ENCODE measurements around the gene MAP2K2. TPM values are rescaled to one million over a fixed set of nuclear protein-coding genes. Genes with fewer than 3 reads are reported as not detected.

MAP2K2 gene
- total RNA-seq, 1 donor from 2014 or later = 154 TPM

DNA sequence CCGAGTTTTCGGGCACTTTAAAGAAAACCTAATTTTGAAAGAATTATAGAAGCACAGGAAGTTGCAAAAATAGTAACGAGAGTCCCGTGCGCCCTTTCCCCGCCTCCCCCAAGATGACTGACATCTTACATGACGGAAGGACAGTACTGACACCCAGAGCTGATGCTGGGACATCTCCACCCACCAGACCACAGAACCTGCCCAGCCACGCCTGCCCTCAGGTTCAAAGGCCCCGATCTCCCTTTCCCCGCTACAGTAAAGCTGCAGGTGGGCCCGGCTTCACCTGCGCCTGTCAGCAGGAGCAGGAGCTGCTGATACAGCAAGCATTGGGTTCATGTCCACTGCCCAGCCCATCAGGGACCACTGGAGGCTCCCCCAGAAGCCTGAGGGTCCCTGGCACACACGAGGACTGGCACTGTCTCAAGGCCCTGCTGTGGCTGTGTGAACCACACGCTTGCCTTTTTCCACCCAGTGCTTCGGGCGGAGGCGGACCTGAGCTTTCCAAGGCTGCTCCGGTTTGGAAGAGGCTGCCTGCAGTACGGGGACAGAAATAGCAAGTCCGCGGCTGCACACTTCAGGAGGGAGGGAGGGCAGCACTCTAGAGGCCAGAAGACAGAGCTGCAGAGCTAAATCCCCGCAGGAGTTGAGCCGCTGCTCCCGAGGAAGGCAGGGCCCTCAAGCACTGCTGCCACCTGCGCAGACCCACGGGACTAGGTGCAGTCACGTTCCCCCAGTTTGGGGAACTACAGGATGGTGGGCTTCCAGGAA, 8.7 kb downstream of the MAP2K2 start:
- Mint-ChIP-seq H3K27me3 (no peaks in the 10 kb centered on the region), H3K36me3 (ENCODE audit: insufficient read depth) (peaks cover 21% of the 10 kb centered on the region), H3K4me3 (ENCODE audit: low read depth) (no peak overlapping the region), H3K27ac (no peak overlapping the region), H3K9me3 (ENCODE audit: low read depth) (no peaks in the 10 kb centered on the region), H3K4me1 (ENCODE audit: low read depth) (no peaks in the 10 kb centered on the region)
- TF ChIP-seq, protein P1, sequence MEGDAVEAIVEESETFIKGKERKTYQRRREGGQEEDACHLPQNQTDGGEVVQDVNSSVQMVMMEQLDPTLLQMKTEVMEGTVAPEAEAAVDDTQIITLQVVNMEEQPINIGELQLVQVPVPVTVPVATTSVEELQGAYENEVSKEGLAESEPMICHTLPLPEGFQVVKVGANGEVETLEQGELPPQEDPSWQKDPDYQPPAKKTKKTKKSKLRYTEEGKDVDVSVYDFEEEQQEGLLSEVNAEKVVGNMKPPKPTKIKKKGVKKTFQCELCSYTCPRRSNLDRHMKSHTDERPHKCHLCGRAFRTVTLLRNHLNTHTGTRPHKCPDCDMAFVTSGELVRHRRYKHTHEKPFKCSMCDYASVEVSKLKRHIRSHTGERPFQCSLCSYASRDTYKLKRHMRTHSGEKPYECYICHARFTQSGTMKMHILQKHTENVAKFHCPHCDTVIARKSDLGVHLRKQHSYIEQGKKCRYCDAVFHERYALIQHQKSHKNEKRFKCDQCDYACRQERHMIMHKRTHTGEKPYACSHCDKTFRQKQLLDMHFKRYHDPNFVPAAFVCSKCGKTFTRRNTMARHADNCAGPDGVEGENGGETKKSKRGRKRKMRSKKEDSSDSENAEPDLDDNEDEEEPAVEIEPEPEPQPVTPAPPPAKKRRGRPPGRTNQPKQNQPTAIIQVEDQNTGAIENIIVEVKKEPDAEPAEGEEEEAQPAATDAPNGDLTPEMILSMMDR (IDR thresholded peaks at IDR 0.05; ENCODE audit: unreplicated experiment) = no peak
- no peak for DNase-seq (ENCODE audit: low spot score, unreplicated experiment)

GRCh38 chr19:4114181-4114580, 9.7 kb downstream of the MAP2K2 start:
- DNase-seq (ENCODE audit: low spot score, unreplicated experiment) = no peak
- H3K9me3 Mint-ChIP-seq (ENCODE audit: low read depth) = no peaks in the 10 kb centered on the region

DNA sequence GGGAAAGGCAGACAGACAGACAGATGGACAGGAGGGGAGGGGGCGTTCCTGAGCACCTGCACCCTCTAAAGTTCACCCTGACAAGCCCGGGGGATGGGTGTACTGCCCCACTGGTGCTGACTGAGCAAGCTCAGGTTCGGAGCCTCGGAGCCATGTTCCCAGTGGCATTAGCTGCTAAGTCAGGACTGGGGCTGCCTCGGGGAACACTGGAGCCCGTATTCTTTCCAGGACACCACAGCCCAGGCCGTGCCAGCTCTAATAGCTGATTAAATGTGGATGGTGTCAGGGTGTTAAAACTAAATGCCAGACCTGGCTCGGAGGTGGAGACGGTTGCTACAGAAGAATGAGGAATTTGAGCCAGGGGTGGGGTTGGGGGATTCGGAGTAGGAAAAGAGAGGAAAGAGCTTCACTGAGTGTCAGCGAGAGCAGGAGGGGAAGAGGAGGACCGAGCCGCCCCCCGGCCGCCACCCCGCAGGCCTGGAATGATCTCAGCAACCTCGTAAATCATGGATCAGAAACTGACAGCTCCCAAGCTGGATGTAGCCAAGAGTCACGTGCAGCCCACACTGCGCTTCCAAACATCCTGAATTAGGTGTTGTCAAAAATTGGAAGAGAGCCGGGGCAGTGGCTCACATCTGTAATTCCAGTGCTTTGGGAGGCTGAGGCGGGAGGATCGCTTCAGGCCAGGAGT, 10.4 kb downstream of the MAP2K2 start:
- TF ChIP-seq, protein P1 (IDR thresholded peaks at IDR 0.05; ENCODE audit: unreplicated experiment) = no peak
- DNase-seq (ENCODE audit: low spot score, unreplicated experiment) = no peak
- Mint-ChIP-seq H3K4me3 (ENCODE audit: low read depth) (no peak overlapping the region), H3K36me3 (ENCODE audit: insufficient read depth) (peaks cover 23% of the 10 kb centered on the region), H3K4me1 (ENCODE audit: low read depth) (no peaks in the 10 kb centered on the region), H3K27ac (peak overlapping the region; percentile 34), H3K27me3 (no peaks in the 10 kb centered on the region), H3K9me3 (ENCODE audit: low read depth) (no peaks in the 10 kb centered on the region)

More at GRCh38 chr19:4114181-4114580, 9.7 kb downstream of the MAP2K2 start:
- Mint-ChIP-seq H3K4me1 (ENCODE audit: low read depth) (no peaks in the 10 kb centered on the region), H3K27me3 (no peaks in the 10 kb centered on the region), H3K4me3 (ENCODE audit: low read depth) (no peak overlapping the region), H3K36me3 (ENCODE audit: insufficient read depth) (peaks cover 23% of the 10 kb centered on the region), H3K27ac (no peak overlapping the region)
- TF ChIP-seq, protein P1 (IDR thresholded peaks at IDR 0.05; ENCODE audit: unreplicated experiment) = no peak

GRCh38 chr19:4112367-4112766, 11.6 kb downstream of the MAP2K2 start:
- Mint-ChIP-seq H3K27ac (peak overlapping the region; percentile 20), H3K27me3 (no peaks in the 10 kb centered on the region), H3K9me3 (ENCODE audit: low read depth) (no peaks in the 10 kb centered on the region), H3K4me3 (ENCODE audit: low read depth) (no peak overlapping the region), H3K36me3 (ENCODE audit: insufficient read depth) (peaks cover 27% of the 10 kb centered on the region), H3K4me1 (ENCODE audit: low read depth) (no peaks in the 10 kb centered on the region)
- DNase-seq (ENCODE audit: low spot score, unreplicated experiment) = no peak
- TF ChIP-seq, protein P1 (IDR thresholded peaks at IDR 0.05; ENCODE audit: unreplicated experiment) = no peak

DNA sequence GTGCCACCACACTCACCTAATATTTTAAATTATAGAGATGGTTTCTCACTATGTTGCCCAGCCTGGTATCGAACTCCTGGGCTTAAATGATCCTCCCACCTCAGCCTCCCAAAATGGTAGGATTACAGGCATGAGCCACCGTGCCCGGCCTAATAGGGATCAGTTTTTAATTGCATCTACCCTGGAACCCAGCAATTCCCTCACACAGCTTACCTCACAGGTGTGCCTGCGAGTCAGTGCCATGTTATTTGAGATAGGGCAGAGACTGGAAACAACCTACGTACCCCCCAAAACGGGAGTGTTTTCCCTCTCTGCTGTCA, 14.3 kb downstream of the MAP2K2 start:
- H3K4me1 Mint-ChIP-seq (ENCODE audit: low read depth) = no peaks in the 10 kb centered on the region
- H3K36me3 Mint-ChIP-seq (ENCODE audit: insufficient read depth) = peaks cover 28% of the 10 kb centered on the region
- no peak for DNase-seq (ENCODE audit: low spot score, unreplicated experiment)
- no peak overlapping the region for H3K4me3 Mint-ChIP-seq (ENCODE audit: low read depth)
- TF ChIP-seq, protein P1 (IDR thresholded peaks at IDR 0.05; ENCODE audit: unreplicated experiment) = no peak
- no peaks in the 10 kb centered on the region for H3K9me3 Mint-ChIP-seq (ENCODE audit: low read depth)
- H3K27ac Mint-ChIP-seq = no peak overlapping the region
- H3K27me3 Mint-ChIP-seq = no peaks in the 10 kb centered on the region
